Gastroesophageal sphincter (tissue), 4 donors: ENCODE data around the gene SOCS2. TPM values are rescaled to one million over a fixed set of nuclear protein-coding genes. Genes with fewer than 3 reads are reported as not detected.

ENCODE experiments used
- ATAC-seq: fragments of 150-250 bp; one replicate; pipeline ENCODE4 v1.9.1; 2016; ENCODE audit warnings: mild to moderate bottlenecking, moderate library complexity
- H3K27ac ChIP-seq, 4 donors: fragments of 200-600 bp; sonication (generic) in 3 of 4; 1 replicate in 3 of 4; 2 replicates in 1 of 4; pipeline ENCODE4 v1.5.1; 2016 to 2019
- H3K27me3 ChIP-seq: fragments of 200-600 bp; sonication (generic); one replicate; pipeline ENCODE4 v1.5.1; 2019
- H3K36me3 ChIP-seq, 2 donors: fragments of 200-600 bp; sonication (generic); one replicate each; pipeline ENCODE4 v1.5.1; 2019; ENCODE audit warnings: control low read depth in 1 of 2
- H3K4me1 ChIP-seq, 3 donors: fragments of 200-600 bp; sonication (generic); 1 replicate in 2 of 3; 2 replicates in 1 of 3; pipeline ENCODE4 v1.5.1; 2016 to 2019; ENCODE audit warnings: control low read depth in 2 of 3
- H3K4me3 ChIP-seq, 2 donors: fragments of 200-600 bp; sonication (generic); one replicate each; pipeline ENCODE4 v1.5.1; 2019; ENCODE audit warnings: mild to moderate bottlenecking in 1 of 2, moderate library complexity in 1 of 2
- H3K9me3 ChIP-seq, 3 donors: fragments of 200-600 bp; sonication (generic); one replicate each; pipeline ENCODE4 v1.5.1; 2017 to 2019; ENCODE audit warnings: control low read depth in 2 of 3
- EP300 ChIP-seq: sonication (generic); formaldehyde crosslinking; IDR thresholded peaks from one replicate; pipeline ENCODE4 v1.6.1; 2017; ENCODE audit warnings: antibody characterized with exemption, mild to moderate bottlenecking
- POLR2A ChIP-seq, 2 donors: fragments of 450-650 bp; IDR thresholded peaks; one replicate each; pipeline ENCODE4 v1.6.1; 2017; ENCODE audit warnings: antibody characterized with exemption in 2 of 2, mild to moderate bottlenecking in 2 of 2, moderate library complexity in 1 of 2
- POLR2AphosphoS5 ChIP-seq: sonication (generic); formaldehyde crosslinking; IDR thresholded peaks from one replicate; pipeline ENCODE4 v1.6.1; 2017; ENCODE audit warnings: antibody characterized with exemption
- WGBS, 2 donors: methylation state at CpG; one replicate each; pipeline ENCODE4 v1.1.5; 2018; ENCODE audit warnings: low coverage in 1 of 2; 5-methylcytosine and 5-hydroxymethylcytosine counted together
- total RNA-seq, 4 donors: library from RNA; depleted of rRNA; stranded (reverse); fragments of >200 nt; gene quantifications; one replicate each; pipeline ENCODE4 v1.1.0, GENCODE V29; 2016
- TF ChIP-seq, protein P1 (sequence below), 4 experiments: fragments of 200-600 bp in 2 of 4; fragments of 450-650 bp in 2 of 4; sonication (generic) in 1 of 4; IDR thresholded peaks; one replicate each; pipeline ENCODE4 v1.5.1; 2017 to 2019; ENCODE audit warnings: antibody characterized with exemption in 4 of 4, mild to moderate bottlenecking in 2 of 4, moderate library complexity in 2 of 4

SOCS2 gene
- total RNA-seq, 4 donors from 2014 or later: 17.6 to 49.4 (median 31.4) TPM

DNA sequence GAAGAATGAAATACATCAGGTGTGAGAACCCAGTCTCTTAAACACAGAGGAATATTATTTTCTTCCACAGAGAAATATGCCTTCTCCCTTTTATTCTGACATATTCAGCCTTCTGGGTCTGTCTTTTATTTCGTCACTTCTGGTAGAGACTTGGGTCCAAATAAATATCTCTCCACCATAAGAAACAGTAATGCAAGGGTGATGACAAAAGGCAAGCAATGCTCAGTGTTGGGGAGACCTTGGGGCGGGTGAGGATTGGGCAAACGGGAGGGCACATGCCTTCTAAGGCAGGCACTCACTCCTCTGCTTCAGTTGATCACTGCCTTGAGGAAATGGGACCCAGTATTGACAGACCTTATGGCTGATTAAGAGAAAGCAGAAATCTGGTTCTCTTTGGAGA is 6.7 kb upstream of the SOCS2 start:
- H3K27me3 ChIP-seq: no peaks in the 10 kb centered on the region
- no peaks in the 10 kb centered on the region for H3K9me3 ChIP-seq
- 89 to 90% methylated on average over 2 to 3 of the region's 3 CpGs for WGBS, 2 donors
- ATAC-seq: no peak
- H3K4me1 ChIP-seq: peaks cover 0 to 4% (median 0%) of the 10 kb centered on the region in 3 donors
- H3K36me3 ChIP-seq: peaks cover 0 to 20% of the 10 kb centered on the region in 2 donors
- TF ChIP-seq, protein P1, sequence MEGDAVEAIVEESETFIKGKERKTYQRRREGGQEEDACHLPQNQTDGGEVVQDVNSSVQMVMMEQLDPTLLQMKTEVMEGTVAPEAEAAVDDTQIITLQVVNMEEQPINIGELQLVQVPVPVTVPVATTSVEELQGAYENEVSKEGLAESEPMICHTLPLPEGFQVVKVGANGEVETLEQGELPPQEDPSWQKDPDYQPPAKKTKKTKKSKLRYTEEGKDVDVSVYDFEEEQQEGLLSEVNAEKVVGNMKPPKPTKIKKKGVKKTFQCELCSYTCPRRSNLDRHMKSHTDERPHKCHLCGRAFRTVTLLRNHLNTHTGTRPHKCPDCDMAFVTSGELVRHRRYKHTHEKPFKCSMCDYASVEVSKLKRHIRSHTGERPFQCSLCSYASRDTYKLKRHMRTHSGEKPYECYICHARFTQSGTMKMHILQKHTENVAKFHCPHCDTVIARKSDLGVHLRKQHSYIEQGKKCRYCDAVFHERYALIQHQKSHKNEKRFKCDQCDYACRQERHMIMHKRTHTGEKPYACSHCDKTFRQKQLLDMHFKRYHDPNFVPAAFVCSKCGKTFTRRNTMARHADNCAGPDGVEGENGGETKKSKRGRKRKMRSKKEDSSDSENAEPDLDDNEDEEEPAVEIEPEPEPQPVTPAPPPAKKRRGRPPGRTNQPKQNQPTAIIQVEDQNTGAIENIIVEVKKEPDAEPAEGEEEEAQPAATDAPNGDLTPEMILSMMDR (IDR thresholded peaks at IDR 0.05): no peak
- TF ChIP-seq EP300 (no peak), POLR2A (IDR thresholded peaks at IDR 0.05) (no peak), POLR2AphosphoS5 (no peak)
- H3K4me3 ChIP-seq: no peak overlapping the region
- H3K27ac ChIP-seq: no peak overlapping the region

DNA sequence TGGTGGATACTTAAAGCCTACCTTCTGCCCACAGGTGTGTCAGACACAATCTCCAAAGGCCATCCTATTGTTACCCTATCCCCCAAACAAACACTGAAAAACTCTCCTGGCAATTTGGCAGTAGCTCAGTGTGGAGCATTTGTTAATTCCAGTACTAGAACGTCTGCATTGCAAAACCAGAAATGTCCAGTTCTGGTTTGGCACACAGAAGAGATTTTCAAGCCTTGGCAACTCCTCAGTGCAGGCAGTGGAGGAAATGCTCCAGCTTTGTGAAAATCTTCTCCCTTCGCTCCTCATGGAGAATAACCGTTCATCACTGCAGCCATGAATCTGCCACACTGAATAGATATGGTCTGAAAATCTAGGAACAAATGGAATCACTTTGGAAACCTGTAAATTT is 5.3 kb upstream of the SOCS2 start:
- H3K36me3 ChIP-seq: peaks cover 0 to 20% of the 10 kb centered on the region in 2 donors
- H3K27ac ChIP-seq: no peak overlapping the region
- ATAC-seq: no peak
- no peak for TF ChIP-seq EP300
- TF ChIP-seq POLR2AphosphoS5: no peak
- TF ChIP-seq, protein P1 (IDR thresholded peaks at IDR 0.05): no peak
- no peak for TF ChIP-seq POLR2A (IDR thresholded peaks at IDR 0.05)
- H3K4me3 ChIP-seq: no peak overlapping the region
- peaks cover 3% of the 10 kb centered on the region for H3K27me3 ChIP-seq
- H3K9me3 ChIP-seq: no peaks in the 10 kb centered on the region
- peaks cover 0 to 10% (median 0%) of the 10 kb centered on the region in 3 donors for H3K4me1 ChIP-seq
- 53 to 67% methylated on average over 2 to 3 of the region's 3 CpGs for WGBS, 2 donors

DNA sequence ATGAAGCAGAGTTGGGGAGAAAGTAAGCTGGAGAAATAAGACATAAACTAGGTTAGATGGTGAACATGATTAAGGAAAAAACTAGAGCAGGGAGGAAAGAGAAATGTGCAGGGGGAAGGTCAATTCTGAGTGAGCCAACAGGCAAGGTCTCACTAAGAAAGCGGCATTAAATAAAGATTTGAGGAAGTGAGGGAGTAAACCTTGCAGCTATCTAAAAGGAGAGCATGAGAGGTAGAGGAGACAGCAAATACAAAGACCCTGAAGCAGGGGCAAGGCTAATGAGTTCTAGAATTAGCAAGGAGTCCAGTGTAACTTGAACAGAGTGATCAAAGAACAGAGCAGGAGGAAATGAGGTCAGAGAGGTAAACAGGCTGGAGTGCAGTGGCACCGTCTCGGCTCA is 4.4 kb upstream of the SOCS2 start:
- no peak overlapping the region for H3K4me3 ChIP-seq
- H3K27ac ChIP-seq: no peak overlapping the region
- peaks cover 0 to 19% (median 0%) of the 10 kb centered on the region in 3 donors for H3K4me1 ChIP-seq
- no peak for TF ChIP-seq EP300
- no peak for TF ChIP-seq POLR2AphosphoS5
- TF ChIP-seq, protein P1 (IDR thresholded peaks at IDR 0.05): no peak
- TF ChIP-seq POLR2A (IDR thresholded peaks at IDR 0.05): no peak
- no peaks in the 10 kb centered on the region for H3K9me3 ChIP-seq
- ATAC-seq: no peak
- H3K36me3 ChIP-seq: peaks cover 0 to 20% of the 10 kb centered on the region in 2 donors
- H3K27me3 ChIP-seq: peaks cover 3% of the 10 kb centered on the region
- WGBS, 2 donors: 88 to 90% methylated on average over 2 to 3 of the region's 3 CpGs

DNA sequence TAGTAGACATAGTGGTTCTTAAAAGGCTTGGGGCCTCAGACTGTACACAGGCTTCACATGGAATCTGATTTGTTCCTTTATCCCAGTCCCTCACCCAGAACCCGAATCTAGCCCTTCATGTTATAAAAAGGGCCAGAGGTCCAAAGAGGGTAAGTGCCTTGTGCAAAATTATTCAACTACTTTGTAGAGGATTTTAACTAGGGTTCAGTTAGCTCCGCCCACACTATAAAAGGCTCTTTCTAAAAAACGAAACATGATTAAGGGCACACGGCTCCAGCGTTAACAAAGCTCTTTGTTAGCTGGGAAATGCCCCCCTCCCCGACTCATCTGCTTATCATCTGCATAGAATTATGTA is 3.2 kb upstream of the SOCS2 start:
- H3K4me1 ChIP-seq: peaks cover 0 to 28% (median 0%) of the 10 kb centered on the region in 3 donors
- H3K9me3 ChIP-seq: no peaks in the 10 kb centered on the region
- no peak for TF ChIP-seq POLR2A (IDR thresholded peaks at IDR 0.05)
- TF ChIP-seq, protein P1 (IDR thresholded peaks at IDR 0.05): no peak
- TF ChIP-seq EP300: no peak
- no peak for TF ChIP-seq POLR2AphosphoS5
- peaks cover 0 to 20% of the 10 kb centered on the region in 2 donors for H3K36me3 ChIP-seq
- H3K27me3 ChIP-seq: peaks cover 3% of the 10 kb centered on the region
- H3K4me3 ChIP-seq: peak overlapping the region; percentile 50 to 76
- ATAC-seq: no peak
- peak overlapping the region in 3 of 4 donors; percentile 89 to 98 (median 95) for H3K27ac ChIP-seq
- 13 to 46% methylated on average over 1 to 2 of the region's 6 CpGs for WGBS, 2 donors

DNA sequence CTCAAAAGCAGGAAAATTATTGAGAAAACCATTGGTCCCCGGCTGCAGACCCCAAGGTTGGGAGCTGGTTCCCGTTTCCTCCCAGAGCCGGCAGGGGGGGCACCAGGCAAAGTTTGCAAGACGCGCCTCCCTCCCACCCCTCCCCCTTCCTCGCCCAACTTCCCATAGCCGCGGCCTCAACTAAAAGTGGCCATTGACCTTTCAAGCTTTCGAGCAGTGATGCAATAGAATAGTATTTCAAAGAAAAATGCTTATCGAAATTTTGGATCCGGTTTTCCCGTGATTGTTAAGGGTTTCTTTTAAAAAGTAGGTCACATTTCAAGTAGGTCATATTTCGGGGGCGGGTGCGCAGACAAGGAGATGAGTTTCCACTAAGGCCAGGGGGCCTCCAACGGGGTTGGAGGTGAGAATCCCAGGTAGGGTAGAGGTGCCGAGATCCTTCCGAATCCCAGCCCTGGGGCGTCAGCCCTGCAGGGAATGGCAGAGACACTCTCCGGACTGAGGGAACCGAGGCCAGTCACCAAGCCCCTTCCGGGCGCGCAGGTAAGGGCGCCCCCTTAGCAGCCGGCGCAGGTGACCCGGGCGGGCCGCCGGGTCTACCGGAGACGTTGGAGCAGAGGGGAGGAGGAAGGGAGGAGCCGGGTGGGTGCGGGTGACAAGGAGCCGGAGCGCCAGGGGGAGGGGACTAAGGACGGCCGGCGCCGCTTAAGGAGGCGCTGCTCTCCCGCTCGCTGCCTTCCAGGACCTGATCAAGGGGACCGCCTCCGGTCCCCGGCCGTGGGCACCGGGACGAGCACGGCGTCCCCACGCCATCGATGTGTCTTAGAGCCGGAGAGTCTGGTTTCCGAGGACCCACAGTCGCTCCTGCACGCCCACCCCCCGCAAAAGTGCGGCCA is 2.6 kb upstream of the SOCS2 start:
- Histone ChIP-seq H3K4me3 (peak overlapping the region; percentile 50 to 76), H3K36me3 (peaks cover 0 to 20% of the 10 kb centered on the region in 2 donors), H3K9me3 (no peaks in the 10 kb centered on the region), H3K4me1 (peaks cover 0 to 28% (median 0%) of the 10 kb centered on the region in 3 donors), H3K27me3 (peaks cover 3% of the 10 kb centered on the region), H3K27ac (peak overlapping the region; percentile 40 to 98 (median 92))
- ATAC-seq: peak; percentile 71
- TF ChIP-seq, protein P1 (IDR thresholded peaks at IDR 0.05): peak; percentile 60 to 93 (median 81)
- no peak for TF ChIP-seq POLR2A (IDR thresholded peaks at IDR 0.05)
- 0 to 1% methylated on average over 6 to 13 of the region's 60 CpGs for whole genome bisulfite sequencing, 2 donors
